Calu3 (cell line): ENCODE measurements around the gene PNPT1. TPM values are rescaled to one million over a fixed set of nuclear protein-coding genes. Genes with fewer than 3 reads are reported as not detected.

Experiments used
- BruUV-seq: library from RNA; stranded (reverse); fragments of 400-500 nt; replicated peaks from 2 replicates; lab custom pipeline; 2021; lab: Mats Ljungman, UMichigan
- CTCF ChIA-PET: fragments of 300-600 bp; sonication (Branson Sonifier 250); formaldehyde crosslinking; loops from one replicate; lab custom pipeline; 2022; ENCODE audit warnings: antibody characterized with exemption; lab: Charles Lee
- DNase-seq: peaks from one replicate; pipeline ENCODE4 v3.0.0; 2022
- H3K27ac Mint-ChIP-seq: one replicate; pipeline ENCODE4 v1.8.0; 2022; ENCODE audit warnings: mixed read lengths; ENCODE audit not compliant: unreplicated experiment
- H3K27me3 Mint-ChIP-seq: one replicate; pipeline ENCODE4 v1.8.0; 2022; ENCODE audit warnings: mixed read lengths; ENCODE audit not compliant: unreplicated experiment
- H3K36me3 Mint-ChIP-seq: one replicate; pipeline ENCODE4 v1.8.0; 2022; ENCODE audit warnings: mild to moderate bottlenecking, moderate library complexity, mixed read lengths; ENCODE audit not compliant: insufficient read depth, unreplicated experiment
- H3K4me1 Mint-ChIP-seq: one replicate; pipeline ENCODE4 v1.8.0; 2022; ENCODE audit warnings: mild to moderate bottlenecking, low read depth, mixed read lengths; ENCODE audit not compliant: unreplicated experiment
- H3K4me3 Mint-ChIP-seq: one replicate; pipeline ENCODE4 v1.8.0; 2022; ENCODE audit warnings: mild to moderate bottlenecking, low read depth, moderate library complexity, mixed read lengths; ENCODE audit not compliant: unreplicated experiment
- H3K9me3 Mint-ChIP-seq: one replicate; pipeline ENCODE4 v1.8.0; 2022; ENCODE audit warnings: low read depth, mixed read lengths; ENCODE audit not compliant: unreplicated experiment
- intact Hi-C: fragments of 100-400 bp; cut with micrococcal nuclease; formaldehyde crosslinking; loops from one replicate; pipeline ENCODE4 v1.10.0; 2022; ENCODE audit not compliant: unreplicated experiment
- total RNA-seq: library from RNA; stranded (reverse); gene quantifications from 2 replicates; pipeline ENCODE4 v1.2.3, GENCODE V29; 2022
- TF ChIP-seq, protein P1 (sequence below): fragments of 200-600 bp; IDR thresholded peaks from one replicate; pipeline ENCODE4 v1.8.0; 2022; ENCODE audit warnings: antibody characterized with exemption; ENCODE audit not compliant: unreplicated experiment

The PNPT1 gene
- total RNA-seq, 1 experiment from 2014 or later = 58.5 TPM

DNA sequence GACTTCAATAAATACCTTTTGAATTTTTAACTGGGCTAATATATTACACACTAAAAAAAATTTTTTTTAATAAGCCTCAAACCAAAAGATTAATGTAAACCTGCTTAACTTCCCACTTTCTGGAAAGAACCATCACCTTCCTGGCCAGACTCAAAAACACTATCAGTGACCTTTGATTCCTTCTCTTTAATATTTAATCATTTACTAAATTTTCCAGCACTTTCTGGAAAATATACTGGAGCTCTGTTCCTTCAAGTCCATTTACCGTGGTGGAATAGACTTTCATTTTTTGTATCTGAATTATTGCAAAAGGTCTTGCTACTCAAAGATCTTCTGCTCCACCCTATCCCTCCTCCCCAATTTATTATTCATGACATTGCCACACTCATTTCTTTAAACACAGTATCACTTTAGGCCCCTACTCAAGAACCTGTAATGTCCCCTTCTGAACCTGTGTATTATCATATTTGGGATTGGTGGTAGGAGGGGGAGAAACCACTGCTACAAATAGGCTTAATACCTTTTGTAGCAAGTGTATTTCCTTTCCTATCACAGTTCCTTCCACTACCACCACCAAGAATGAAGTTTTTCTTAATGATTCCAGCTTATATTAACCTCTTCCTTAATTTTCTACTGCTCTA lies 83.6 kb downstream of the PNPT1 start:
- Mint-ChIP-seq H3K4me1 (peaks cover 13% of the 10 kb centered on the region), H3K4me3 (no peak overlapping the region), H3K27me3 (no peaks in the 10 kb centered on the region), H3K27ac (no peak overlapping the region), H3K9me3 (no peaks in the 10 kb centered on the region), H3K36me3 (peaks cover 27% of the 10 kb centered on the region)
- BruUV-seq = no TSS peak
- no peak for DNase-seq
- TF ChIP-seq, protein P1, sequence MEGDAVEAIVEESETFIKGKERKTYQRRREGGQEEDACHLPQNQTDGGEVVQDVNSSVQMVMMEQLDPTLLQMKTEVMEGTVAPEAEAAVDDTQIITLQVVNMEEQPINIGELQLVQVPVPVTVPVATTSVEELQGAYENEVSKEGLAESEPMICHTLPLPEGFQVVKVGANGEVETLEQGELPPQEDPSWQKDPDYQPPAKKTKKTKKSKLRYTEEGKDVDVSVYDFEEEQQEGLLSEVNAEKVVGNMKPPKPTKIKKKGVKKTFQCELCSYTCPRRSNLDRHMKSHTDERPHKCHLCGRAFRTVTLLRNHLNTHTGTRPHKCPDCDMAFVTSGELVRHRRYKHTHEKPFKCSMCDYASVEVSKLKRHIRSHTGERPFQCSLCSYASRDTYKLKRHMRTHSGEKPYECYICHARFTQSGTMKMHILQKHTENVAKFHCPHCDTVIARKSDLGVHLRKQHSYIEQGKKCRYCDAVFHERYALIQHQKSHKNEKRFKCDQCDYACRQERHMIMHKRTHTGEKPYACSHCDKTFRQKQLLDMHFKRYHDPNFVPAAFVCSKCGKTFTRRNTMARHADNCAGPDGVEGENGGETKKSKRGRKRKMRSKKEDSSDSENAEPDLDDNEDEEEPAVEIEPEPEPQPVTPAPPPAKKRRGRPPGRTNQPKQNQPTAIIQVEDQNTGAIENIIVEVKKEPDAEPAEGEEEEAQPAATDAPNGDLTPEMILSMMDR = no peak
- intact Hi-C loops = no loop called here
- CTCF ChIA-PET = no interaction called here

- TF ChIP-seq, protein P1 = no peak
- DNase-seq = no peak
- BruUV-seq = no TSS peak
- no peaks in the 10 kb centered on the region for H3K9me3 Mint-ChIP-seq
- H3K4me1 Mint-ChIP-seq = peaks cover 12% of the 10 kb centered on the region
- H3K4me3 Mint-ChIP-seq = no peak overlapping the region
- H3K27me3 Mint-ChIP-seq = no peaks in the 10 kb centered on the region
- intact Hi-C loops = no loop called here
- CTCF ChIA-PET = no interaction called here
- H3K36me3 Mint-ChIP-seq = peaks cover 24% of the 10 kb centered on the region
- H3K27ac Mint-ChIP-seq = no peak overlapping the region
These were observed 84.3 kb downstream of the PNPT1 start for GRCh38 chr2:55609193-55609794.

DNA sequence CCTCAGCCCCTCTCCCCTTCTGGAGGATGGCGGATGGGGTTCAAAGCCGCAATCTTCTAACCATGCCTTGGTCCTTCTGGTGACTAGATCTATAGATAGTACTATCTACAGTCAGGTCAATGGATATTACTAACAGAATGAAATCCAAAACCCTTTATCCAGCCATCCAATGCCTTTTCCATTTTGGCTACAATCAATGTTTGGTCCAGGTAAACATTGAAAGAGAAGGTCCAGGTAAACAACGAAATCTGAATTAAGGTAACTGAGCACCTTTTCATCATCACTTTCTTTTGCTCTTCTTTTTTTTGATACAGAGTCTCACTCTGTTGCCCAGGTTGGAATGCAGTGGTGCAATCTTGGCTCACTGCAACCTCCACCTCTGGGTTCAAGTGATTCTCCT lies 85.9 kb downstream of the PNPT1 start:
- H3K36me3 Mint-ChIP-seq = peaks cover 18% of the 10 kb centered on the region
- no peak overlapping the region for H3K27ac Mint-ChIP-seq
- no peak overlapping the region for H3K4me3 Mint-ChIP-seq
- no peaks in the 10 kb centered on the region for H3K27me3 Mint-ChIP-seq
- peaks cover 12% of the 10 kb centered on the region for H3K4me1 Mint-ChIP-seq
- no peaks in the 10 kb centered on the region for H3K9me3 Mint-ChIP-seq
- no TSS peak for BruUV-seq
- CTCF ChIA-PET = no interaction called here
- no peak for DNase-seq
- TF ChIP-seq, protein P1 = no peak
- intact Hi-C loops = no loop called here

DNA sequence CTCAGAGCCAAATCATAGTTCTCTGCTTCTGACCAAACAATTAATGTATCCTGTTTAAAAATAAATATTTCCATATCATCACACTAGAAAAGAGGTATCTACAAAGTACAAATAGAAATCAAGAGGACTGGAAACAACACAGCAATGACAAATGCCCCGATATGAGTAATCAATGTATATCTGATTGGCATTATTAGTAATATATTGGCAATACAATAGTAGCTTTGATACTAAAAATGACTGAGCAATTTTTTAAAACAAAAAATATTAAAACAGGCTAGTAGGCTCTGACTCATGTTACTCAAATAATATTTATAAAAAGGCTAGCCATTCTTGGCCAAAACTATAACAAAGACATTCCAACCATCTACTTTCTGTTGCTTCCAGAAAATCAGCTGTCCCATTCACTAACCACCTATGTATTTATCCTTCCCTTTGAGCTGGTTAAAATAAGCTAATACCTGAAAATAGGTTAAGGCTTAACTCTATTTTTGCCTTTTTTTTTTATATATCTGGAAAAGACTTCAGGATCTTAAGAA lies 89.5 kb downstream of the PNPT1 start:
- no peak overlapping the region for H3K4me3 Mint-ChIP-seq
- TF ChIP-seq, protein P1 = no peak
- DNase-seq = no peak
- BruUV-seq = no TSS peak
- H3K27me3 Mint-ChIP-seq = no peaks in the 10 kb centered on the region
- H3K4me1 Mint-ChIP-seq = no peaks in the 10 kb centered on the region
- peaks cover 21% of the 10 kb centered on the region for H3K36me3 Mint-ChIP-seq
- CTCF ChIA-PET = interaction anchor here (0.7 kb wide), 1 partner anchor 433 kb away, joined by 4 read pairs; no protein-coding TSS in a partner anchor
- no peaks in the 10 kb centered on the region for H3K9me3 Mint-ChIP-seq
- intact Hi-C loops = no loop called here
- H3K27ac Mint-ChIP-seq = no peak overlapping the region
